Measurements from ENCODE around the gene NLRC5.

- TF ChIP-seq EZH2 (IDR thresholded peaks at IDR 0.05; ENCODE audit: borderline replicate concordance, low read depth, low read length, severe bottlenecking) = no peak
- TF ChIP-seq, protein P1, sequence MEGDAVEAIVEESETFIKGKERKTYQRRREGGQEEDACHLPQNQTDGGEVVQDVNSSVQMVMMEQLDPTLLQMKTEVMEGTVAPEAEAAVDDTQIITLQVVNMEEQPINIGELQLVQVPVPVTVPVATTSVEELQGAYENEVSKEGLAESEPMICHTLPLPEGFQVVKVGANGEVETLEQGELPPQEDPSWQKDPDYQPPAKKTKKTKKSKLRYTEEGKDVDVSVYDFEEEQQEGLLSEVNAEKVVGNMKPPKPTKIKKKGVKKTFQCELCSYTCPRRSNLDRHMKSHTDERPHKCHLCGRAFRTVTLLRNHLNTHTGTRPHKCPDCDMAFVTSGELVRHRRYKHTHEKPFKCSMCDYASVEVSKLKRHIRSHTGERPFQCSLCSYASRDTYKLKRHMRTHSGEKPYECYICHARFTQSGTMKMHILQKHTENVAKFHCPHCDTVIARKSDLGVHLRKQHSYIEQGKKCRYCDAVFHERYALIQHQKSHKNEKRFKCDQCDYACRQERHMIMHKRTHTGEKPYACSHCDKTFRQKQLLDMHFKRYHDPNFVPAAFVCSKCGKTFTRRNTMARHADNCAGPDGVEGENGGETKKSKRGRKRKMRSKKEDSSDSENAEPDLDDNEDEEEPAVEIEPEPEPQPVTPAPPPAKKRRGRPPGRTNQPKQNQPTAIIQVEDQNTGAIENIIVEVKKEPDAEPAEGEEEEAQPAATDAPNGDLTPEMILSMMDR (IDR thresholded peaks at IDR 0.05; ENCODE audit: extremely low read depth in 1 of 2, insufficient read depth in 1 of 2, low read depth in 1 of 2, low read length in 2 of 2) = no peak
- no peak for TF ChIP-seq JUN (IDR thresholded peaks at IDR 0.05; ENCODE audit: borderline replicate concordance, insufficient read depth, insufficient read length, low read depth)
- TF ChIP-seq, protein P2, sequence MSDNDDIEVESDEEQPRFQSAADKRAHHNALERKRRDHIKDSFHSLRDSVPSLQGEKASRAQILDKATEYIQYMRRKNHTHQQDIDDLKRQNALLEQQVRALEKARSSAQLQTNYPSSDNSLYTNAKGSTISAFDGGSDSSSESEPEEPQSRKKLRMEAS (IDR thresholded peaks at IDR 0.05; ENCODE audit: insufficient read depth, insufficient read length) = no peak
- TF ChIP-seq MYC (IDR thresholded peaks at IDR 0.05; ENCODE audit: low read depth, low read length) = no peak
- no peak for TF ChIP-seq POLR2AphosphoS5 (IDR thresholded peaks at IDR 0.05; ENCODE audit: insufficient read depth, low read depth, low read length)
- no peak for TF ChIP-seq POLR2A (IDR thresholded peaks at IDR 0.05; ENCODE audit: low read depth, low read length)
- no peak for TF ChIP-seq GATA2 (IDR thresholded peaks at IDR 0.05; ENCODE audit: insufficient read depth, insufficient read length, low read depth, low read length)
- TF ChIP-seq FOS (IDR thresholded peaks at IDR 0.05; ENCODE audit: borderline replicate concordance, insufficient read depth, low read length) = no peak
These were observed 137.1 kb downstream of the NLRC5 start for GRCh38 chr16:57126411-57126810.

All from endothelial cell of umbilical vein (primary cell).